Measurements from ENCODE around the gene CASZ1. TPM values are rescaled to one million over a fixed set of nuclear protein-coding genes. Genes with fewer than 3 reads are reported as not detected.

CASZ1 gene, protein sequence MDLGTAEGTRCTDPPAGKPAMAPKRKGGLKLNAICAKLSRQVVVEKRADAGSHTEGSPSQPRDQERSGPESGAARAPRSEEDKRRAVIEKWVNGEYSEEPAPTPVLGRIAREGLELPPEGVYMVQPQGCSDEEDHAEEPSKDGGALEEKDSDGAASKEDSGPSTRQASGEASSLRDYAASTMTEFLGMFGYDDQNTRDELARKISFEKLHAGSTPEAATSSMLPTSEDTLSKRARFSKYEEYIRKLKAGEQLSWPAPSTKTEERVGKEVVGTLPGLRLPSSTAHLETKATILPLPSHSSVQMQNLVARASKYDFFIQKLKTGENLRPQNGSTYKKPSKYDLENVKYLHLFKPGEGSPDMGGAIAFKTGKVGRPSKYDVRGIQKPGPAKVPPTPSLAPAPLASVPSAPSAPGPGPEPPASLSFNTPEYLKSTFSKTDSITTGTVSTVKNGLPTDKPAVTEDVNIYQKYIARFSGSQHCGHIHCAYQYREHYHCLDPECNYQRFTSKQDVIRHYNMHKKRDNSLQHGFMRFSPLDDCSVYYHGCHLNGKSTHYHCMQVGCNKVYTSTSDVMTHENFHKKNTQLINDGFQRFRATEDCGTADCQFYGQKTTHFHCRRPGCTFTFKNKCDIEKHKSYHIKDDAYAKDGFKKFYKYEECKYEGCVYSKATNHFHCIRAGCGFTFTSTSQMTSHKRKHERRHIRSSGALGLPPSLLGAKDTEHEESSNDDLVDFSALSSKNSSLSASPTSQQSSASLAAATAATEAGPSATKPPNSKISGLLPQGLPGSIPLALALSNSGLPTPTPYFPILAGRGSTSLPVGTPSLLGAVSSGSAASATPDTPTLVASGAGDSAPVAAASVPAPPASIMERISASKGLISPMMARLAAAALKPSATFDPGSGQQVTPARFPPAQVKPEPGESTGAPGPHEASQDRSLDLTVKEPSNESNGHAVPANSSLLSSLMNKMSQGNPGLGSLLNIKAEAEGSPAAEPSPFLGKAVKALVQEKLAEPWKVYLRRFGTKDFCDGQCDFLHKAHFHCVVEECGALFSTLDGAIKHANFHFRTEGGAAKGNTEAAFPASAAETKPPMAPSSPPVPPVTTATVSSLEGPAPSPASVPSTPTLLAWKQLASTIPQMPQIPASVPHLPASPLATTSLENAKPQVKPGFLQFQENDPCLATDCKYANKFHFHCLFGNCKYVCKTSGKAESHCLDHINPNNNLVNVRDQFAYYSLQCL (N-terminal part only)
- total RNA-seq (55.1 TPM), polyA plus RNA-seq (1 to 10 TPM in 2 of 4 donors, under 1 TPM in 2; 0.57 to 1.5 (median 0.94) TPM)

DNA sequence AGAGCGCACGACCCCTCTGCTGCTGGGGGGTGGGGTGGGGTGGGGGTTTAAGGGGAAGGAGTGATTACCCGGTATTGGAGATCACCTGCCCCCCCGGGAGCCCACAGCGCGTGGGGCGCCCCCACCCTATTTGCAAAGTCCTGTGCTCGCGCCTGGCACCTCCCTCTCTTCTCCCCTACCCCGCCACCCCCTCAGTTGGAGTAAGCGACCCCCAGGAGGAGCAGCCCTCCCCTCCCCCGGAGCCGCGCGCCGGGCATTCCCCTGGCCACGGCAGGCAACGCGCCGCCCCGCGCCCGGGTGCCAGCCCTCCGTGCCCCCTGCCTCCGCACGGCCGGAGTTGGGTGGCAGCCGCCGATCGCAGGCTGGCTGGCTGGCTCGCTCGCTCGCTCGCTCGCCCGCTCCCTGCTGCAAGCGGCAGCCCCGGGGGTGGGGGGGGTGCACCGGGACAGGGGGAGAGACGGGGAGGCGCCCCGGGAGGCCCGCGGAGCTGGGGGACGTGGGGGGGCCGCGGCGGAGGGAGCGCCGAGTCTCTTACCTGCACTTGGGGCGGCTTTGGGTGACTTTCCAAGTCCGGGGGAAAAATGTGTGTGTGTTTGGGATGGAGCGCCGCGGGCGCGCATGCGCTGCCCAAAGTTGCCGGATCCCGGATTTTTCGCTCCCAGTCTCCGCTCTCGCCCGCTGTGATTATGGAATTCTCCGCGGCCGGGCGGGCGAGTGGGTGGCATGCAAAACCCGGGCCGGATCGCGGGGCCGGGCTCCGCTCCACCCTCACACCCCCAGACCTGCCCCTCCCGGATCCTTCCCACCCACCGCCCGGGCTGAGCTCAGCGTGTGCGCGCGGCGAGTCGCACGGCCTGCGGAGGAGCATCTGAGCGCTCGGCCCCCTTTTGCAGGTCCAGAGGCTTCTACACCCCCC, at the start of gene CASZ1:
TSS of gene CASZ1 (minus strand) at position 618 of the 916 bp plus-strand sequence. CDS start 102,757 bp downstream, outside the sequence.
- peaks cover 0 to 19% (median 8%) of the 10 kb centered on the region in 4 donors for H3K4me1 Mint-ChIP-seq
- H3K27me3 Mint-ChIP-seq, result peaks cover 68% of the 10 kb centered on the region
- DNase-seq (no peak), ATAC-seq (ENCODE audit: low read depth in 2 of 2) (no peak)
- H3K9me3 ChIP-seq (ENCODE audit: control insufficient read depth in 2 of 2, low read length in 2 of 2), result no peaks in the 10 kb centered on the region
- peak within 1 kb of the TSS in 3 of 4 donors; percentile 24 to 86 (median 54) for H3K4me3 Mint-ChIP-seq
- H3K4me3 ChIP-seq (ENCODE audit: low read depth, low read length), result no peak within 1 kb of the TSS
- H3K27me3 ChIP-seq (ENCODE audit: control insufficient read depth, insufficient read depth, low read length), result peaks cover 18% of the 10 kb centered on the region
- H3K9me3 Mint-ChIP-seq, result peaks cover 0 to 3% (median 0%) of the 10 kb centered on the region in 7 donors
- no peaks in the 10 kb centered on the region for H3K36me3 ChIP-seq (ENCODE audit: control insufficient read depth, insufficient read depth, low read length)
- H3K4me1 ChIP-seq (ENCODE audit: control insufficient read depth, insufficient read depth, low read length, poor library complexity, severe bottlenecking), result peaks cover 11% of the 10 kb centered on the region
- peak within 1 kb of the TSS in 1 of 3 donors; percentile 9 for H3K27ac Mint-ChIP-seq
- no peak within 1 kb of the TSS for H3K27ac ChIP-seq (ENCODE audit: insufficient read depth, low read length, poor library complexity, severe bottlenecking)
- no peaks in the 10 kb centered on the region for H3K36me3 Mint-ChIP-seq

DNA sequence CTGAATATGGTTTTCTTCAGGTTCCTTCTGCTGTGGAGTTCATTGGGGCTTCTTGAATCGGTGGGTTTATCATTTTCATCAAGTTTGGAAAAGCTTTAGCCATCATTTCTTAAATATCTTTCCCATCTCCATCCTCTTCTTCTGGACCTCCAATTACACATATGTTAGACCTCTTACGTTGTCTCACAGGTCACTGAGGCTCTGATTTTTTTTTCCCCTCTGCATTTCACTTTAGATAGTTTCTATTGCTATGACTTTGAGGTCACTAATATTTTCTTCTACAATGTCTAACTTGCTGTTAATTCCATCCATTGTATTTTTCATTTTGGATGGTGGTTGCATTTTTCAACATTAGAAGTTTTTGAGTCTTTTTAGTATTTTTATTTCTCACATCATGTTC, 47.3 kb upstream of the CASZ1 start:
- H3K4me1 Mint-ChIP-seq, result peaks cover 0 to 2% (median 0%) of the 10 kb centered on the region in 4 donors
- no peaks in the 10 kb centered on the region for H3K36me3 Mint-ChIP-seq
- H3K4me3 ChIP-seq (ENCODE audit: low read depth, low read length), result no peak overlapping the region
- H3K27me3 ChIP-seq (ENCODE audit: control insufficient read depth, insufficient read depth, low read length), result peaks cover 2% of the 10 kb centered on the region
- no peak overlapping the region for H3K27ac ChIP-seq (ENCODE audit: insufficient read depth, low read length, poor library complexity, severe bottlenecking)
- DNase-seq (no peak), ATAC-seq (ENCODE audit: low read depth in 2 of 2) (no peak)
- no peaks in the 10 kb centered on the region for H3K4me1 ChIP-seq (ENCODE audit: control insufficient read depth, insufficient read depth, low read length, poor library complexity, severe bottlenecking)
- no peak overlapping the region for H3K27ac Mint-ChIP-seq
- peaks cover 14% of the 10 kb centered on the region for H3K27me3 Mint-ChIP-seq
- no peaks in the 10 kb centered on the region for H3K9me3 ChIP-seq (ENCODE audit: control insufficient read depth in 2 of 2, low read length in 2 of 2)
- peaks cover 0 to 10% (median 0%) of the 10 kb centered on the region in 7 donors for H3K9me3 Mint-ChIP-seq
- H3K36me3 ChIP-seq (ENCODE audit: control insufficient read depth, insufficient read depth, low read length), result no peaks in the 10 kb centered on the region
- no peak overlapping the region for H3K4me3 Mint-ChIP-seq

DNA sequence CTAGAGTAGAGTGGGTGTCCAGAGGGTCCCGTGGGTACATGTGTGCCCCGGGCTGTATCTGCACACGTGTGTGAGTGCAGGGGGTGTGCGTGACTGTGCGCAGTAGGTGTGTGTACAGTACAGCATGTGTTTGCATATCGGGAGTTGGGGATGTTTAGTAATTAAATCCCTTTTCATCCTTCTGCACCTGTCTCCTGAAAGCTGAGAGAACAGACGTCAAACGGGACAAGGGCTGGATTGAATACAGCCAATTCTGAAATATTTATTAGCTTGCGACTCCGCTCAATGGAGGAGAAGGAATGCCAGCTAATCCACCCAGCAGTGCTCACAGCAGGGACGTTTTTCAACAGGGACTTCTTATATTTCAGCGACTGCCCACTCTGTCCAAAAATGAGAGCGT, 44.7 kb upstream of the CASZ1 start:
- DNase-seq (no peak), ATAC-seq (ENCODE audit: low read depth in 2 of 2) (no peak)
- no peaks in the 10 kb centered on the region for H3K36me3 Mint-ChIP-seq
- peaks cover 34% of the 10 kb centered on the region for H3K27me3 Mint-ChIP-seq
- no peaks in the 10 kb centered on the region for H3K27me3 ChIP-seq (ENCODE audit: control insufficient read depth, insufficient read depth, low read length)
- no peak overlapping the region for H3K27ac ChIP-seq (ENCODE audit: insufficient read depth, low read length, poor library complexity, severe bottlenecking)
- no peaks in the 10 kb centered on the region for H3K36me3 ChIP-seq (ENCODE audit: control insufficient read depth, insufficient read depth, low read length)
- H3K9me3 ChIP-seq (ENCODE audit: control insufficient read depth in 2 of 2, low read length in 2 of 2), result no peaks in the 10 kb centered on the region
- no peak overlapping the region for H3K4me3 ChIP-seq (ENCODE audit: low read depth, low read length)
- no peak overlapping the region for H3K4me3 Mint-ChIP-seq
- peaks cover 0 to 10% (median 0%) of the 10 kb centered on the region in 7 donors for H3K9me3 Mint-ChIP-seq
- peaks cover 0 to 2% (median under 1%) of the 10 kb centered on the region in 4 donors for H3K4me1 Mint-ChIP-seq
- H3K4me1 ChIP-seq (ENCODE audit: control insufficient read depth, insufficient read depth, low read length, poor library complexity, severe bottlenecking), result no peaks in the 10 kb centered on the region
- H3K27ac Mint-ChIP-seq, result no peak overlapping the region

DNA sequence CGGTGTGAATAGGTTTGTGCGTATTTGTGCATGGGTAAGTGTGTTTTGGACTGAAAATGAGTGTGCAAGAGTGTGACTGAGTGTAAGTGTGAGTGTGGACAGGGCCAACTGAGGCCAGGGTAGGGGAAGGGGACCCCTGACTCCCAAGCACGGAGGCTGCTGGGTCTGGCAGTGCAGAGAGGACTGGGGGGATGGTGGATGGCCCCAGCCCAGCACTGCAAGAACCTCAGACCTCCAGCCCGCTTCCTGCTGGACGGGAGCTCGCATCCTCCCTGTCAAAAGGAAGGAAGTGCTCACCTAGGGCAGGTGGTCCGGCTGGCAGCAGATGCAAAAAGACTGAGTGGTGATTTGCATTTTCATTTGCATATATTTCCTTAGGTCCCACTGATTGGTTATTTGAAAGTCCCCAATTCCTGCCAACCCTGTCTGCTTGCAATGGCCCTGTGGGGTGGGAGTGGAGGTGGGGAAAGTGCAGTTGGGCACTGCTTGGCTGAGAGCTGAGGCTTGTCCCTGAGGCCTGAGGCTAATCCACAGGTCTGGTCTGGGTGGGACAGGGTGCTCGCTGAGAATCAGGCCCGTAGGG, 42.8 kb upstream of the CASZ1 start:
- DNase-seq, result no peak
- peaks cover 45% of the 10 kb centered on the region for H3K27me3 Mint-ChIP-seq
- Histone ChIP-seq H3K4me3 (ENCODE audit: low read depth, low read length) (no peak overlapping the region), H3K27me3 (ENCODE audit: control insufficient read depth, insufficient read depth, low read length) (no peaks in the 10 kb centered on the region), H3K9me3 (ENCODE audit: control insufficient read depth in 2 of 2, low read length in 2 of 2) (no peaks in the 10 kb centered on the region), H3K27ac (ENCODE audit: insufficient read depth, low read length, poor library complexity, severe bottlenecking) (no peak overlapping the region), H3K36me3 (ENCODE audit: control insufficient read depth, insufficient read depth, low read length) (no peaks in the 10 kb centered on the region), H3K4me1 (ENCODE audit: control insufficient read depth, insufficient read depth, low read length, poor library complexity, severe bottlenecking) (no peaks in the 10 kb centered on the region)
- H3K9me3 Mint-ChIP-seq, result peaks cover 0 to 6% (median 0%) of the 10 kb centered on the region in 7 donors
- peaks cover 0 to 2% (median under 1%) of the 10 kb centered on the region in 4 donors for H3K4me1 Mint-ChIP-seq
- ATAC-seq (ENCODE audit: low read depth in 2 of 2), result no peak
- H3K36me3 Mint-ChIP-seq, result no peaks in the 10 kb centered on the region
- no peak overlapping the region for H3K4me3 Mint-ChIP-seq
- no peak overlapping the region for H3K27ac Mint-ChIP-seq

DNA sequence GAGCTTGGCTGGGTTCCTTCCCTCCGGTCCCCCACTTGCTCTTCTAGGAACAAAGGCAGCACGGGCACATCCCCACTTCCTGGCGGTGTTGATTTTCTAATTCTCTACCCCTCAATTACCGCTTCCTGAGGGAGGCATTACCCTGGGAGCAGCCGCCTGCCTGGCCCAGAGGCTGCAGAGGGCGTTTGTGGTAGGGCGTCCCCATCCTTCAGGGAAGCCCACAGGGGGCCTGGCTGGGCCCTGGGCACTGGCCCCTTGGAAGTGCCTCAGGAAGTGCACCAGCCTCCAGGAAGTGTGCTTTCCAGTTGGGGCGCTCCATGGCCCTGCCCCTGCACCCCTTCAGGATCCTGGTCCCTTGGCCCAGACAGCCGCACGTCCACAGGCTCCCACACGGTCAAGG, 42.1 kb upstream of the CASZ1 start:
- peaks cover 0 to 1% (median 0%) of the 10 kb centered on the region in 7 donors for H3K9me3 Mint-ChIP-seq
- no peaks in the 10 kb centered on the region for H3K36me3 Mint-ChIP-seq
- no peaks in the 10 kb centered on the region for H3K36me3 ChIP-seq (ENCODE audit: control insufficient read depth, insufficient read depth, low read length)
- no peaks in the 10 kb centered on the region for H3K27me3 ChIP-seq (ENCODE audit: control insufficient read depth, insufficient read depth, low read length)
- no peak overlapping the region for H3K27ac ChIP-seq (ENCODE audit: insufficient read depth, low read length, poor library complexity, severe bottlenecking)
- no peak overlapping the region for H3K27ac Mint-ChIP-seq
- H3K4me3 ChIP-seq (ENCODE audit: low read depth, low read length), result no peak overlapping the region
- no peaks in the 10 kb centered on the region for H3K9me3 ChIP-seq (ENCODE audit: control insufficient read depth in 2 of 2, low read length in 2 of 2)
- H3K4me1 Mint-ChIP-seq, result peaks cover 0 to 2% (median under 1%) of the 10 kb centered on the region in 4 donors
- no peak overlapping the region for H3K4me3 Mint-ChIP-seq
- no peak for ATAC-seq (ENCODE audit: low read depth in 2 of 2)
- H3K4me1 ChIP-seq (ENCODE audit: control insufficient read depth, insufficient read depth, low read length, poor library complexity, severe bottlenecking), result no peaks in the 10 kb centered on the region
- H3K27me3 Mint-ChIP-seq, result peaks cover 45% of the 10 kb centered on the region
- no peak for DNase-seq

DNA sequence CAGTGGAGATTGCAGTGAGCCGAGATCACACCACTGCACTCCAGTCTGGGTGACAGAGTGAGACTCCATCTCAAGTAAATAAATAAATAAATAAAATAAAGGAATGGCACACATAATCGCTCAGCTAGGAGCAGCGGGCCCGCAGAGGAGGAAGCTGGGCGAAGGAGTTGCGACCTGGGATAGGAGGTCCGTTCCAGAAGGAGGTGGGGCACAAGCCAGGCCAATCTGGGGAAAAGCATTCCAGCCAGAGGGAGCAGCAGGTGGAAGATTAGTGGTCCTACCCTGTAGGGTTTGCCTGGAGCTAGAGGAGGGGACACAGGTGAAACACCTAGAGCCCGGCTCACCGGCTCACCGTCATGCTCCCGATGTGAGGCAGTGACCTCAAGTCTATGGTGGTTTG, 40.3 kb upstream of the CASZ1 start:
- H3K27ac ChIP-seq (ENCODE audit: insufficient read depth, low read length, poor library complexity, severe bottlenecking), result no peak overlapping the region
- Mint-ChIP-seq H3K36me3 (no peaks in the 10 kb centered on the region), H3K27ac (no peak overlapping the region), H3K27me3 (peaks cover 53% of the 10 kb centered on the region), H3K4me3 (no peak overlapping the region), H3K9me3 (peaks cover 0 to 1% (median 0%) of the 10 kb centered on the region in 7 donors), H3K4me1 (peaks cover 0 to 4% (median under 1%) of the 10 kb centered on the region in 4 donors)
- H3K27me3 ChIP-seq (ENCODE audit: control insufficient read depth, insufficient read depth, low read length), result no peaks in the 10 kb centered on the region
- H3K36me3 ChIP-seq (ENCODE audit: control insufficient read depth, insufficient read depth, low read length), result no peaks in the 10 kb centered on the region
- H3K4me1 ChIP-seq (ENCODE audit: control insufficient read depth, insufficient read depth, low read length, poor library complexity, severe bottlenecking), result no peaks in the 10 kb centered on the region
- DNase-seq, result no peak
- no peak overlapping the region for H3K4me3 ChIP-seq (ENCODE audit: low read depth, low read length)
- H3K9me3 ChIP-seq (ENCODE audit: control insufficient read depth in 2 of 2, low read length in 2 of 2), result no peaks in the 10 kb centered on the region
- ATAC-seq (ENCODE audit: low read depth in 2 of 2), result no peak

Data from CD4-positive, CD25-positive, alpha-beta regulatory T cell (primary cell).